Bronchial epithelial cell (primary cell): ENCODE results near the gene BANK1. TPM values are rescaled to one million over a fixed set of nuclear protein-coding genes. Genes with fewer than 3 reads are reported as not detected.

ENCODE experiments used
- DNase-seq: peaks from one replicate; pipeline ENCODE4 v3.0.0-alpha.2; 2010; ENCODE audit warnings: low read depth
- FAIRE-seq: peaks from 2 replicates; lab custom pipeline; 2011; peaks lifted over from hg19 to GRCh38; lab: Jason Lieb, UNC
- H3K27me3 ChIP-seq: 2 replicates; pipeline ENCODE4 v1.5.1; 2011; ENCODE audit warnings: low read length; ENCODE audit not compliant: control insufficient read depth, insufficient read depth
- H3K36me3 ChIP-seq: 2 replicates; pipeline ENCODE4 v1.5.1; 2011; ENCODE audit warnings: low read length; ENCODE audit not compliant: control insufficient read depth, insufficient read depth
- H3K4me3 ChIP-seq: 2 replicates; pipeline ENCODE4 v1.5.1; 2011; ENCODE audit warnings: mild to moderate bottlenecking, low read depth, low read length, control low read depth
- CTCF ChIP-seq: IDR thresholded peaks from 2 replicates; pipeline ENCODE4 v1.5.1; 2011; ENCODE audit warnings: mild to moderate bottlenecking, moderate library complexity, low read length, control low read depth, inconsistent platforms; ENCODE audit not compliant: insufficient read depth, severe bottlenecking
- total RNA-seq: library from RNA; depleted of rRNA; stranded (reverse); fragments of >200 nt; gene quantifications from 2 replicates; pipeline ENCODE4 v1.2.1, GENCODE V29; 2014

The BANK1 gene
- total RNA-seq, 1 donor from 2014 or later = 0.26 TPM

DNA sequence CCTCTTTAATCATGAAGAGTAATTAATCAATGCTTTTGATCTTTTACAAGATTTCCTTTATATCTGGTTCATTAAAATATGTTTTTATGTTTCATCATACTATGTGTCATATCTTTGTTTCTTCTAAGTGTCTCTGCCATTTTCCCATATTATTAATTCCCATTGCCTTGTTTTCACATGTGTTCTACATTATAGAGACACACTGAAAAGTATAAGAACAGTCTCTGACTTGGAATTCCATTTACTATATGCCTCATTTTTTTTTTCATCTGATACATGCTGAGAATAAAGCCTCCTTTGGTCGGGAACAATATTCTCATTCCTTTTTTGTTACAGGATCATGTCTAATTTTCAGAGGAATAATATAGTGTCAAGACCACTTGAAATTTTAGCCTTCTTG is 4.3 kb downstream of the BANK1 start:
- Histone ChIP-seq H3K4me3 (no peak overlapping the region), H3K27me3 (no peaks in the 10 kb centered on the region), H3K36me3 (no peaks in the 10 kb centered on the region)
- TF ChIP-seq CTCF = no peak
- FAIRE-seq (no peak), DNase-seq (no peak)

GRCh38 chr4:101795704-101796103 is 5.2 kb downstream of the BANK1 start:
- DNase-seq (no peak), FAIRE-seq (no peak)
- H3K27me3 ChIP-seq = no peaks in the 10 kb centered on the region
- H3K4me3 ChIP-seq = no peak overlapping the region
- no peaks in the 10 kb centered on the region for H3K36me3 ChIP-seq
- no peak for TF ChIP-seq CTCF

DNA sequence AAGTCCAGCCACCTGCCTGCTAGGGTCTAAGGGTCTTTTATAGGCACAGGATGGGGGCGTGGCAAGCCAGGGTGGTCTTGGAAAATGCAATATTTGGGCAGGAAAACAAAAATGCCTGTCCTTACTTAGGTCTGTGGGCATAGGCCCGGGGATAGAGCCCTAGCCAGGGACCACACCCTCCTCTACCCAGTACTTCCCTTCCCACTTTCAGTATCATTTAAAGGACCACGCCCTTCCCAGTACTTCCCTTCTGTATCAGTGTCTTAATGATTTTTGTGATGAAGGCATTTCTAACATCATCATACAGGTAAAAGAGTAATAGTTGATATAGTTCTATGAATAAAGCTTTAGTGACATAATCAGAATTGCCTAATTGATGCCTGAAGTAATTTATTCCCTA is 11.4 kb downstream of the BANK1 start:
- FAIRE-seq = no peak
- no peak for DNase-seq
- TF ChIP-seq CTCF = no peak

DNA sequence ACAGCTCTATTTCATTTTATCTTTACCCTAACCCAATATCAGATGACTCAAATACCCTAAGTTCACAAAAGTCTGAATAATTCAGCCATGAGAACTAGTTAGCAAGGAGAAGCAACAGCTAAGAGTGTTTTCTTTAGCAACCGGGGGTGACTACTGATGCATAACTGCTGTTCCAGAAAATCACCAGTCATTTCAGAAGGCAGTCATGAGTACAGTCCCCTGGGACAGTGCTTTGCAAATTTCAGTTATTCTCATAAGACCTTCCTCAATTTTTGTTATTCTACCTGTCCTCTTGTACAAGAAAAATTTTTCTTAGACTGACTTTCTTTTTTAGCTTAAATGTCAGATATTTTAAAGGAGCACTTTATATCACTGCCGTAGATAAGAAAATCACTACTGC is 16.4 kb downstream of the BANK1 start:
- DNase-seq (no peak), FAIRE-seq (no peak)
- Histone ChIP-seq H3K4me3 (no peak overlapping the region), H3K36me3 (no peaks in the 10 kb centered on the region), H3K27me3 (no peaks in the 10 kb centered on the region)
- TF ChIP-seq CTCF = no peak

More for the DNA sequence above, 11.4 kb downstream of the BANK1 start:
- H3K4me3 ChIP-seq = no peak overlapping the region
- no peaks in the 10 kb centered on the region for H3K27me3 ChIP-seq
- H3K36me3 ChIP-seq = no peaks in the 10 kb centered on the region

DNA sequence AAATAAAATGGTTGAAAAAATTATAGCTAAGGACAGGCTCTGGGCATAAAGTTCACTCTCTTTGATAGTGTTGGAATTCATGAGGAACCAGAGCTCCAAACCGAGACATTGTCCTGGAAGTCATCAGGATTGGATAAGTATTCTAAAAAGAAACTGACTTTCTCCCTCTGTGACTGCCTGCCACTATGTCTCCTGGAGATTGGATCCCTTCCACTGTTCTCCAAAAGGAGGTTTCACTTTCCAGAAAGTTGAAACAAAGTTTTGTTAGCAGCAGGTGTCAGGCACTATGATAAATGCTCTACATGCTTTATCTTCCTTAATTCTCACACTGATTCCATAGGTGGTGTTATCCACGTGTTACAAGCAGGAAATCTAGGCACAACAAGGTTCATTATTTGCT is 16.8 kb downstream of the BANK1 start:
- DNase-seq = no peak
- TF ChIP-seq CTCF = no peak
- H3K27me3 ChIP-seq = no peaks in the 10 kb centered on the region
- no peaks in the 10 kb centered on the region for H3K36me3 ChIP-seq
- FAIRE-seq = no peak
- no peak overlapping the region for H3K4me3 ChIP-seq

DNA sequence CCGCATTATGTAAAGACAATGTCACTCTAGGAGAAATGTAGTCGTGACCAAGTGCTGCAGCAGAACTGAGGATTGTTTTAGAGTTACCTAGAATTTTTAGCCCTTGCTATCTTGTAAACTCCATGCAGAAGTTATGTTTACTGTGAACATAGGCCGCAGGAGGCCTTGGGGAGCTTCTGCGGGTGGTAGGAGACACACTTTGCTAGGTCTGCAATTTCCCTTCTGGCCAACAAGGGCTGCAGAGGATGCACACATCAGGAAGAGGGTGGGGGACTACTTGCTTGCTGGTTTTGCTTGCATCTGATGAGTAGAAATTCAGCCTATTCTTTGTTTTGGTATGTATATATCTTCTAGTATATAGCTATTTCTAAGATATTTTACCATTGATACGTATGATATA is 23.1 kb downstream of the BANK1 start:
- TF ChIP-seq CTCF = no peak
- no peaks in the 10 kb centered on the region for H3K36me3 ChIP-seq
- no peak overlapping the region for H3K4me3 ChIP-seq
- H3K27me3 ChIP-seq = no peaks in the 10 kb centered on the region
- DNase-seq (no peak), FAIRE-seq (no peak)
